Activated CD4-positive, alpha-beta T cell treated with anti-CD3 and anti-CD28 coated beads, Interleukin-2, amount 10 ng/mL, durations not matched to agents 7 days and 5 days (primary cell): ENCODE results near the gene RNF220. TPM values are rescaled to one million over a fixed set of nuclear protein-coding genes. Genes with fewer than 3 reads are reported as not detected.

ENCODE experiments used
- CTCF ChIA-PET: fragments of 350-600 bp; sonication (Branson Sonifier 250); formaldehyde crosslinking; loops from one replicate; lab custom pipeline; 2021; ENCODE audit warnings: antibody characterized with exemption; lab: Charles Lee
- POLR2A ChIA-PET: fragments of 350-600 bp; sonication (Branson Sonifier 250); formaldehyde crosslinking; loops from one replicate; lab custom pipeline; 2021; ENCODE audit warnings: antibody characterized with exemption; lab: Charles Lee
- DNase-seq: peaks from one replicate; pipeline ENCODE4 v3.0.0-alpha.2; 2020
- H3K27ac Mint-ChIP-seq: one replicate; pipeline ENCODE4 v1.8.0; 2021; ENCODE audit warnings: mild to moderate bottlenecking, moderate library complexity, mixed read lengths
- H3K27me3 Mint-ChIP-seq: one replicate; pipeline ENCODE4 v1.8.0; 2021; ENCODE audit warnings: mixed read lengths
- H3K36me3 Mint-ChIP-seq: one replicate; pipeline ENCODE4 v1.8.0; 2021; ENCODE audit warnings: low read depth, mixed read lengths
- H3K4me1 Mint-ChIP-seq: one replicate; pipeline ENCODE4 v1.8.0; 2021; ENCODE audit warnings: mixed read lengths
- H3K4me3 Mint-ChIP-seq: one replicate; pipeline ENCODE4 v1.8.0; 2021; ENCODE audit warnings: mild to moderate bottlenecking, moderate library complexity, mixed read lengths
- H3K9me3 Mint-ChIP-seq: one replicate; pipeline ENCODE4 v1.8.0; 2021; ENCODE audit warnings: mixed read lengths
- total RNA-seq, 2 experiments: library from RNA; stranded (reverse); gene quantifications; one replicate each; pipeline ENCODE4 v1.2.3, GENCODE V29; 2021

The RNF220 gene
- total RNA-seq, 2 experiments from 2014 or later = 82.9 to 88.4 TPM

- Mint-ChIP-seq H3K36me3 (peaks cover 28% of the 10 kb centered on the region), H3K9me3 (peaks cover 3% of the 10 kb centered on the region), H3K27ac (peak overlapping the region; percentile 99), H3K27me3 (no peaks in the 10 kb centered on the region), H3K4me1 (peaks cover 37% of the 10 kb centered on the region), H3K4me3 (peak overlapping the region; percentile 89)
- ChIA-PET CTCF (interaction anchor here (1.1 to 11.0 kb wide), 2 partner anchors 14 to 19 kb away, joined by 3 to 72 read pairs; no protein-coding TSS in a partner anchor), POLR2A (no interaction called here)
- DNase-seq = no peak
Observed at GRCh38 chr1:44632598-44632997, 227.5 kb downstream of the RNF220 start.

GRCh38 chr1:44634606-44635189, 229.6 kb downstream of the RNF220 start:
- Mint-ChIP-seq H3K27ac (peak overlapping the region; percentile 25), H3K36me3 (peaks cover 40% of the 10 kb centered on the region), H3K9me3 (peaks cover 3% of the 10 kb centered on the region), H3K4me1 (peaks cover 37% of the 10 kb centered on the region), H3K27me3 (no peaks in the 10 kb centered on the region), H3K4me3 (no peak overlapping the region)
- CTCF ChIA-PET = interaction anchor here (1.7 to 11.0 kb wide), 2 partner anchors 17 to 40 kb away, joined by 4 to 72 read pairs; partner anchors contain the start of genes ARMH1 and TMEM53
- DNase-seq = no peak
- POLR2A ChIA-PET = no interaction called here

DNA sequence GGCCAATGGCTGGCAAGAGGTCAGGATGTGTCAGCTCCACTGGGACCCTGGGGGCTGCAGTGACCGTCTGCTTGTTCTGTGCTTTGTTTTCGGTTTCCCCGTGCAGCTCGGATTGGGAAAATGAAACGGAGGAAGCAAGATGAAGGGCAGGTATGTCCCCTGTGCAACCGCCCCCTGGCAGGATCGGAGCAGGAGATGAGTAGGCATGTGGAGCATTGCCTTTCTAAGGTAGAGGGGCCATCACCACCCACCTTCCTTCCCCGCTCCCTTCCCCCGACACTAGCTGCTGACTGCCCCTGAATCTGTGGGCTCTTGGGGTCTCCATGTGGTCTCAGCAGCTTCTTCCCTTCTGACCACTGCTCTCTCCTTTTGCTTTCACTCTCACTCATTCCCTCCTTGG, 230.4 kb downstream of the RNF220 start:
- Mint-ChIP-seq H3K4me1 (peaks cover 36% of the 10 kb centered on the region), H3K27ac (no peak overlapping the region), H3K9me3 (peaks cover 3% of the 10 kb centered on the region), H3K4me3 (no peak overlapping the region), H3K36me3 (peaks cover 40% of the 10 kb centered on the region), H3K27me3 (no peaks in the 10 kb centered on the region)
- DNase-seq = no peak
- CTCF ChIA-PET = interaction anchor here (0.6 to 11.0 kb wide), 2 partner anchors 16 to 520 kb away, joined by 3 to 72 read pairs; no protein-coding TSS in a partner anchor
- POLR2A ChIA-PET = no interaction called here

GRCh38 chr1:44636083-44636687, 231.1 kb downstream of the RNF220 start:
- H3K27me3 Mint-ChIP-seq = no peaks in the 10 kb centered on the region
- H3K27ac Mint-ChIP-seq = no peak overlapping the region
- no peak overlapping the region for H3K4me3 Mint-ChIP-seq
- peaks cover 28% of the 10 kb centered on the region for H3K4me1 Mint-ChIP-seq
- no peaks in the 10 kb centered on the region for H3K9me3 Mint-ChIP-seq
- H3K36me3 Mint-ChIP-seq = peaks cover 44% of the 10 kb centered on the region
- ChIA-PET CTCF (interaction anchor here (0.6 to 11.0 kb wide), 2 partner anchors 15 to 521 kb away, joined by 3 to 72 read pairs; no protein-coding TSS in a partner anchor), POLR2A (no interaction called here)
- DNase-seq = no peak

GRCh38 chr1:44636688-44637598, 231.9 kb downstream of the RNF220 start:
- H3K4me3 Mint-ChIP-seq = no peak overlapping the region
- H3K27me3 Mint-ChIP-seq = no peaks in the 10 kb centered on the region
- ChIA-PET CTCF (interaction anchor here (11.0 kb wide), 1 partner anchor 15 kb away, joined by 72 read pairs; no protein-coding TSS in a partner anchor), POLR2A (interaction anchor here (1.0 kb wide), 1 partner anchor 10 kb away, joined by 3 read pairs; no protein-coding TSS in a partner anchor)
- H3K36me3 Mint-ChIP-seq = peaks cover 44% of the 10 kb centered on the region
- no peaks in the 10 kb centered on the region for H3K9me3 Mint-ChIP-seq
- no peak overlapping the region for H3K27ac Mint-ChIP-seq
- DNase-seq = no peak
- peaks cover 26% of the 10 kb centered on the region for H3K4me1 Mint-ChIP-seq

DNA sequence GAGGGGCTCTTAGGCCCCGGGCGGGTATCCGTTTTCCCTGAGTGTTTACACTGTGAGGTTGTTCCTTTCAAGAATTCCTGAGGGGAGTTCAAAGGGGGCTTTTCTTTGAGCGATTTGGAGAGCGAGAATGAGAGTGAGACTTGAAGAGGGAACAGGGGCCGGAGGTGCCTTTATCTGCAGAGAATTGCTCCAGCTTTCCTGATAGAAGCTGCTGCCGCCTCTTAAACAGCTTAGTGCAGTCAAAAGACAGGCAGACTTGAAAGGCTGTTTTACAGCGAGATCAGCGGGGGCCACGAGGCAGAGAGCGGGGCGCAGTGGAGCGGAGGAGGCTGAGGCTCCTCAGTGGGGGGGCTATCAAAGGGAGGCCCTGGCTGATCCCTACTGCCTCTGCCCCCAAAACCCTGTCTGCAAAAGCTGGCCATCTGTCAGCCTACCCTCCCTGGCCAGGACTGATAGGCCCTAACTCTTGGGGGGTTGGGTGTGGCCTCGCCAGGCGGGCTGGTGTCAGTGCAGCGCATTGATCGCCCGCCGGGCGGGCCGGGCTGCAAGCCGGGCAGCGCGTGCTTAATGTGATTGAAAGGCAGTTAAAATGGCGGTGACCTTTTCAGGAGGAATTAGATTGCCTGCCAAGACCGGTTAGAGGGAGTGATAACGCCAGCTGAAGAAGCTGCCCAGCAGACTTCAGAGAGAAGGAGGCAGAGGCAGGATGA, 232.8 kb downstream of the RNF220 start:
- peaks cover 20% of the 10 kb centered on the region for H3K4me1 Mint-ChIP-seq
- CTCF ChIA-PET = interaction anchor here (11.0 kb wide), 1 partner anchor 14 kb away, joined by 72 read pairs; no protein-coding TSS in a partner anchor
- POLR2A ChIA-PET = interaction anchor here (1.0 kb wide), 1 partner anchor 9 kb away, joined by 3 read pairs; no protein-coding TSS in a partner anchor
- no peaks in the 10 kb centered on the region for H3K9me3 Mint-ChIP-seq
- DNase-seq = no peak
- no peak overlapping the region for H3K4me3 Mint-ChIP-seq
- H3K27ac Mint-ChIP-seq = no peak overlapping the region
- H3K36me3 Mint-ChIP-seq = peaks cover 41% of the 10 kb centered on the region
- no peaks in the 10 kb centered on the region for H3K27me3 Mint-ChIP-seq

- Mint-ChIP-seq H3K36me3 (peaks cover 30% of the 10 kb centered on the region), H3K4me3 (no peak overlapping the region), H3K27me3 (no peaks in the 10 kb centered on the region), H3K27ac (no peak overlapping the region), H3K9me3 (no peaks in the 10 kb centered on the region), H3K4me1 (no peaks in the 10 kb centered on the region)
- ChIA-PET POLR2A (no interaction called here), CTCF (interaction anchor here (1.1 to 3.2 kb wide), 2 partner anchors 12 to 34 kb away, joined by 3 to 26 read pairs; partner anchors contain the start of genes ARMH1 and TMEM53)
- DNase-seq = no peak
Observed at GRCh38 chr1:44640200-44640853, 235.3 kb downstream of the RNF220 start.

DNA sequence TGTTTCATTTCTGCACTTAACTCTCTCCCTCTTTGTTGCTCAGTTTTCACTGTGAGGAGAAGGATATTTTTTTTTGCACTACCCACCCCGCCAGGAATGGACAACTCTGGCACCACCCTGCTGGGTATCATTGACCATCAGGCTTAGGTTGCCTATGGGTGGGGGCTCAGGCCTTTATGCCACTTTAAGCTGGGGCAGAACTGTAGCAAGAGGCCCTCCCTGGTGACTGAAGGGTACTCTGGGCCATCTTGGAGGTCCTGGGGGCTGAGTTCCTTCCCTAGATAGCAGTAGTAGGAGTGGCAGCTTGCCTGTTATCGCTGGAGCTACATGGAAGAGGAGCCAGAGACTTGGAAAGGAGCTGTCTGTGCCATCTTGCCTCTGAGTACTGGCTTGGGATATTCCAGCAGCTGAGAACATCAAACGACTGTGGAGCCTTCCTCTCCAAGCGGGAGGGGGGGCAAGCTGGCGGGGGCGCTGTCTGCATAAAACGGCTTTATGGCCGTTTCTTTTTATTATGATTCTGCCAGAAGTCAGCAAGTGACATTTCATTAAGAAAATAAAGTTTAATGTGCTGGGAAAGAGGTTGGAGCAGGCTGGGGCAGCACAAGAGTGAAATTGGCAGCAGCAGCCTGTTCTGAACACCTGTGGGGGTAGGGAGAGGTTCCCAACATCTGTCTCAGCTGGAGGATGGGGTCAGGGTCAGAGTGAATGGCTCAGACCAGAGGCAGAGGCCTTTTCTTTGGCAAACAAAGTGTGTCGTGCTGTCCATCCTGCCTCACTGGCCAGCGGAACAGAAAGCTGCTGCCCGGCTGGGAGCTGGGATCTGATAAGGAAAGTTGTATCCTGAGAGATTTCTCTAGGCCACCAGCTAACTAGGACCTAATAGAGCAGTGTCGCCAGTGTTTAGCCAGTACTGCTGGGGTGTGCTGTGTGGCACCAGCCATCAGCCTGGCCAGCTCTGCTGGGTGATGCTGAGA, 236.4 kb downstream of the RNF220 start:
- Mint-ChIP-seq H3K27me3 (no peaks in the 10 kb centered on the region), H3K9me3 (no peaks in the 10 kb centered on the region), H3K36me3 (peaks cover 21% of the 10 kb centered on the region), H3K27ac (peak overlapping the region; percentile 39), H3K4me1 (no peaks in the 10 kb centered on the region), H3K4me3 (no peak overlapping the region)
- ChIA-PET CTCF (interaction anchor here (3.2 kb wide), 1 partner anchor 11 kb away, joined by 26 read pairs; no protein-coding TSS in a partner anchor), POLR2A (interaction anchor here (0.9 kb wide), 1 partner anchor 10 kb away, joined by 3 read pairs; no protein-coding TSS in a partner anchor)
- DNase-seq = no peak

DNA sequence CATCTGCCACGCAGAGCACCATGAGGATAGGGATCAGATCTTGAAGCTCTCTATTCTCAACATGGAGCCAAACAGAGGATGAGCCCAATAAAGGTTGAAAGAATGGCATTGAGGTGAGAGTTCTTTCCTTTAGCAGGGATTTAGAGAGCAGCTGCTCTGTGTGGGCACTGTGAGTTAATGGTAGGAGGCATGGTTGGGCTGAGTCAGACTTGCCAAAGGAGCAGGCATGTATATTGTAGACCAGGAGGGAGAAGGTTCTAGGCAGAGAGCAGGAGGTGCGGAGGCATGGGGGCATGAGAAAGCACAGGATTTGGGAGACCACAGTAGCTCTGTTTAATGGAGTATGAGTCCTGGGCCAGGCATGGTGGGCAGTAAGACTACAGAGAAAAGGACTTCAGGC, 237.2 kb downstream of the RNF220 start:
- Mint-ChIP-seq H3K36me3 (peaks cover 19% of the 10 kb centered on the region), H3K27me3 (no peaks in the 10 kb centered on the region), H3K9me3 (no peaks in the 10 kb centered on the region), H3K27ac (no peak overlapping the region), H3K4me3 (no peak overlapping the region), H3K4me1 (no peaks in the 10 kb centered on the region)
- ChIA-PET POLR2A (no interaction called here), CTCF (interaction anchor here (0.9 to 3.2 kb wide), 4 partner anchors 10 to 89 kb away, joined by 3 to 26 read pairs (median 3); no protein-coding TSS in a partner anchor)
- no peak for DNase-seq

DNA sequence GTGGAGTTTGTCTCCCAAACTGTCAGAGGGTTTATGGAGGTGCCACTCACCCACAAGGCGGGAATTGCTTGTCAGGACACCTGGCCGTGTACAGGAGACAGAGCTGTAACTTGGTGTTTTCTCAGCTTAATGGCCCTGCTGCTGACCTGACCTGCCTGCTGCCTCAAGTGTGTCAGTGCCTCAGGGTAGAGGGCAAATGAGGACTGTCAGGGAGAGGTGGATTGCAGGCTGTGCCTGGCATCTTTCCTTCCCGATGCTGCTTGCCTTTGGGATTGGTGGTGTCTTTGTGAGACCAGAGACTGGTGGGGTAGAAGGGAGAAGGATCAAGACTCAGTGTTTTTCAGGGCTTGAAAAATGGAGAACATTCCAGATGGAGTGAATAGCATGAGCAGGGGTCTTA, 237.9 kb downstream of the RNF220 start:
- Mint-ChIP-seq H3K9me3 (no peaks in the 10 kb centered on the region), H3K27me3 (no peaks in the 10 kb centered on the region), H3K4me3 (no peak overlapping the region), H3K36me3 (peaks cover 19% of the 10 kb centered on the region), H3K27ac (no peak overlapping the region), H3K4me1 (no peaks in the 10 kb centered on the region)
- ChIA-PET CTCF (interaction anchor here (0.9 to 3.2 kb wide), 4 partner anchors 10 to 89 kb away, joined by 3 to 26 read pairs (median 3); no protein-coding TSS in a partner anchor), POLR2A (no interaction called here)
- no peak for DNase-seq
